MM.1S (cell line): Measurements from ENCODE around the gene AMER1.

Experiments
- DNase-seq: peaks from one replicate; pipeline ENCODE4 v3.0.0-alpha.2; 2015
- H2AFZ ChIP-seq: fragments of 300-600 bp; sonication (generic); 2 replicates; pipeline ENCODE4 v1.6.0; 2016; ENCODE audit warnings: antibody characterized with exemption, low read length
- H3F3A ChIP-seq: fragments of 300-600 bp; sonication (generic); 2 replicates; pipeline ENCODE4 v1.6.1; 2016; ENCODE audit warnings: mild to moderate bottlenecking, antibody characterized with exemption, low read length, moderate library complexity, mixed read lengths; ENCODE audit not compliant: insufficient read depth
- H3K27ac ChIP-seq: fragments of 300-600 bp; sonication (generic); 2 replicates; pipeline ENCODE4 v1.5.1; 2016; ENCODE audit warnings: mild to moderate bottlenecking, low read length
- H3K27me3 ChIP-seq: fragments of 300-600 bp; sonication (generic); replicated peaks from 2 replicates; pipeline ENCODE4 v1.6.0; 2016; ENCODE audit warnings: low read length; ENCODE audit not compliant: insufficient read depth
- H3K36me3 ChIP-seq: fragments of 300-600 bp; sonication (generic); replicated peaks from 2 replicates; pipeline ENCODE4 v1.6.1; 2016; ENCODE audit warnings: mild to moderate bottlenecking, low read length, mixed read lengths; ENCODE audit not compliant: insufficient read depth
- H3K4me1 ChIP-seq: fragments of 300-600 bp; sonication (generic); 2 replicates; pipeline ENCODE4 v1.6.1; 2016; ENCODE audit warnings: low read length, mixed read lengths
- H3K4me2 ChIP-seq: fragments of 300-600 bp; sonication (generic); 2 replicates; pipeline ENCODE4 v1.6.0; 2016; ENCODE audit warnings: low read depth, low read length
- H3K4me3 ChIP-seq: fragments of 300-600 bp; sonication (generic); 2 replicates; pipeline ENCODE4 v1.5.1; 2016; ENCODE audit warnings: low read length, mixed read lengths
- H3K79me2 ChIP-seq: fragments of 300-600 bp; sonication (generic); 2 replicates; pipeline ENCODE4 v1.6.1; 2016; ENCODE audit warnings: mixed run types, low read length, mixed read lengths
- H3K9ac ChIP-seq: fragments of 300-600 bp; sonication (generic); 2 replicates; pipeline ENCODE4 v1.6.1; 2016; ENCODE audit warnings: low read length, mixed read lengths
- H3K9me2 ChIP-seq: fragments of 300-600 bp; sonication (generic); replicated peaks from 2 replicates; pipeline ENCODE4 v1.6.1; 2016; ENCODE audit warnings: mild to moderate bottlenecking, low read length, mixed read lengths; ENCODE audit not compliant: insufficient read depth
- H3K9me3 ChIP-seq: fragments of 300-600 bp; sonication (generic); replicated peaks from 2 replicates; pipeline ENCODE4 v1.6.1; 2016; ENCODE audit warnings: mild to moderate bottlenecking, low read length, mixed read lengths; ENCODE audit not compliant: insufficient read depth
- H4K20me1 ChIP-seq: fragments of 300-600 bp; sonication (generic); 2 replicates; pipeline ENCODE4 v1.6.1; 2016; ENCODE audit warnings: mild to moderate bottlenecking, low read length, moderate library complexity, mixed read lengths; ENCODE audit not compliant: insufficient read depth
- EZH2 ChIP-seq: fragments of 300-600 bp; sonication (generic); optimal IDR thresholded peaks from 2 replicates; pipeline ENCODE3; 2017; ENCODE audit warnings: low read depth, mild to moderate bottlenecking, antibody characterized with exemption, low read length, mixed read lengths
- EZH2phosphoT487 ChIP-seq: fragments of 300-600 bp; sonication (generic); IDR thresholded peaks from 2 replicates; pipeline ENCODE4 v1.6.1; 2018; ENCODE audit warnings: antibody characterized with exemption, low read length
- TF ChIP-seq, protein P1 (sequence below): fragments of 300-600 bp; sonication (generic); IDR thresholded peaks from 2 replicates; pipeline ENCODE4 v1.5.1; 2016; ENCODE audit warnings: antibody characterized with exemption, low read length, mixed read lengths

The AMER1 gene

DNA sequence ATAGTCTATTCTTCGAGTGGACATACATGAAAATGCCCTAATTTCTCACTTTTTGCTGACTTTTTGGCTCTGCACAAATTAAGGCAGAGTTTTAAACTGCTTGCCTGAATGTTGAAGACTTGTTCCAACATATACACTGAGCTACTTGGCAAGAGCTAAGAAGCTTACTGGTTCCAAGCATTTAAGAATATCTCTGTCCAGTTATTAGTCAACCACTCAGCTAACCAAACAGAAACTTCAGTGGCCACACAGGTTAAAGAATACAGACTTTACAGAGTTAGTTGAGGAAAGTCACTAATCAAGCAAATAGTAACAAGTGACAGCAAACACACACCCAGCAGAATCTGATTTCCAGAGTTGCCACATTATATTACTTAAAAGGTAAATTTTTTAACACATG lies 35.5 kb downstream of the AMER1 start:
- Histone ChIP-seq H3K79me2 (no peaks in the 10 kb centered on the region), H3K4me1 (no peaks in the 10 kb centered on the region), H3K9ac (no peak overlapping the region), H2AFZ (no peak overlapping the region), H3K27ac (no peak overlapping the region), H3K4me2 (no peak overlapping the region), H3F3A (no peaks in the 10 kb centered on the region), H3K4me3 (no peak overlapping the region), H3K9me2 (no peaks in the 10 kb centered on the region), H4K20me1 (no peaks in the 10 kb centered on the region), H3K9me3 (no peaks in the 10 kb centered on the region; the same call in 1 of the 2 replicates), H3K36me3 (no peaks in the 10 kb centered on the region), H3K27me3 (no peaks in the 10 kb centered on the region; the same call in 1 of the 2 replicates)
- TF ChIP-seq EZH2 (no peak), EZH2phosphoT487 (no peak)
- TF ChIP-seq, protein P1, sequence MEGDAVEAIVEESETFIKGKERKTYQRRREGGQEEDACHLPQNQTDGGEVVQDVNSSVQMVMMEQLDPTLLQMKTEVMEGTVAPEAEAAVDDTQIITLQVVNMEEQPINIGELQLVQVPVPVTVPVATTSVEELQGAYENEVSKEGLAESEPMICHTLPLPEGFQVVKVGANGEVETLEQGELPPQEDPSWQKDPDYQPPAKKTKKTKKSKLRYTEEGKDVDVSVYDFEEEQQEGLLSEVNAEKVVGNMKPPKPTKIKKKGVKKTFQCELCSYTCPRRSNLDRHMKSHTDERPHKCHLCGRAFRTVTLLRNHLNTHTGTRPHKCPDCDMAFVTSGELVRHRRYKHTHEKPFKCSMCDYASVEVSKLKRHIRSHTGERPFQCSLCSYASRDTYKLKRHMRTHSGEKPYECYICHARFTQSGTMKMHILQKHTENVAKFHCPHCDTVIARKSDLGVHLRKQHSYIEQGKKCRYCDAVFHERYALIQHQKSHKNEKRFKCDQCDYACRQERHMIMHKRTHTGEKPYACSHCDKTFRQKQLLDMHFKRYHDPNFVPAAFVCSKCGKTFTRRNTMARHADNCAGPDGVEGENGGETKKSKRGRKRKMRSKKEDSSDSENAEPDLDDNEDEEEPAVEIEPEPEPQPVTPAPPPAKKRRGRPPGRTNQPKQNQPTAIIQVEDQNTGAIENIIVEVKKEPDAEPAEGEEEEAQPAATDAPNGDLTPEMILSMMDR: no peak
- no peak for DNase-seq

DNA sequence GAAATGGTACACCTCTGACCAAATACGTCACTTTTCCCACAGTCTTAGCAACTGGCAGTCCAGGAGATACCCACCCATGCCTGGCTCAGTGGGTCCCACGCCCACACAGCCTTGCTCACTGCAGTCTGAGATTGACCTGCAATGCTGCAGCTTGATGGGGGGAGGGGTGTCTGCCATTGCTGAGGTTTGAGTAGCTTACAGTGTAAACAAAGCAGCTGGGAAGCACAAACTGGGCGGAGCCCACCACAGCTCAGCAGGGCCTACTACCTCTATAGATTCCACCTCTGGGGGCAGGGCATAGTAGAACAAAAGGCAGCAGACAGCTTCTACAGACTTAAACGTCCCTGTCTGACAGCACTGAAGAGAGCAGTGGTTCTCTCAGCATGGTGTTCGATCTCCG lies 52.7 kb downstream of the AMER1 start:
- Histone ChIP-seq H3K9me3 (no peaks in the 10 kb centered on the region), H3K79me2 (no peaks in the 10 kb centered on the region)

DNA sequence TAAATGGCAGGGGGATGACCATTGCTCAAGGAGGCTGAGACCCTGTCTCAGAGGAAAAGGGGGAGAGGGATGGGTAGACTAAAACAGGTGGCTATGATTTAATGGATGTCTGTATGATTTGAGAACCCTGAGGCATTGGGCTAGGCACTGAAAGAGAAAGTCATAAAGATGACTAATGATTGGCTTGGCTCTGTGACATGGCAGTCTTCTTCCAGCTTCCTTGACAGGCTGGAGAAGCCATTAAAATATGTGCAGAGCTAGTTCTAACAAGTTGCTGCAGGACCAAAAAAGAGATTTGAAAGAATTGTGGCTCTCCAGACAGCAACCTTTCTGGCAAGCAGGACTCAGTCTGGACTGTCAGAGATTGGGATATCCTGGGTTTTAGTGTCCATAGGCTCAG lies 53.6 kb downstream of the AMER1 start:
- Histone ChIP-seq H3K4me2 (no peak overlapping the region), H3K9ac (no peak overlapping the region), H2AFZ (no peak overlapping the region), H4K20me1 (no peaks in the 10 kb centered on the region), H3K9me3 (no peaks in the 10 kb centered on the region), H3K79me2 (no peaks in the 10 kb centered on the region), H3K36me3 (no peaks in the 10 kb centered on the region), H3K27me3 (no peaks in the 10 kb centered on the region), H3K4me1 (no peaks in the 10 kb centered on the region), H3K27ac (no peak overlapping the region), H3K4me3 (no peak overlapping the region), H3F3A (no peaks in the 10 kb centered on the region), H3K9me2 (no peaks in the 10 kb centered on the region)
- DNase-seq: no peak
- no peak for TF ChIP-seq EZH2
- TF ChIP-seq, protein P1: no peak
- no peak for TF ChIP-seq EZH2phosphoT487

More for the DNA sequence above, 52.7 kb downstream of the AMER1 start:
- TF ChIP-seq, protein P1: no peak
- TF ChIP-seq EZH2phosphoT487 (no peak), EZH2 (no peak)
- no peaks in the 10 kb centered on the region for H3F3A ChIP-seq
- H3K4me1 ChIP-seq: no peaks in the 10 kb centered on the region
- H3K9me2 ChIP-seq: no peaks in the 10 kb centered on the region
- no peak overlapping the region for H3K4me2 ChIP-seq
- H2AFZ ChIP-seq: no peak overlapping the region
- no peaks in the 10 kb centered on the region for H3K36me3 ChIP-seq
- no peaks in the 10 kb centered on the region for H3K27me3 ChIP-seq
- no peak overlapping the region for H3K4me3 ChIP-seq
- no peak overlapping the region for H3K27ac ChIP-seq
- no peaks in the 10 kb centered on the region for H4K20me1 ChIP-seq
- DNase-seq: no peak
- no peak overlapping the region for H3K9ac ChIP-seq

DNA sequence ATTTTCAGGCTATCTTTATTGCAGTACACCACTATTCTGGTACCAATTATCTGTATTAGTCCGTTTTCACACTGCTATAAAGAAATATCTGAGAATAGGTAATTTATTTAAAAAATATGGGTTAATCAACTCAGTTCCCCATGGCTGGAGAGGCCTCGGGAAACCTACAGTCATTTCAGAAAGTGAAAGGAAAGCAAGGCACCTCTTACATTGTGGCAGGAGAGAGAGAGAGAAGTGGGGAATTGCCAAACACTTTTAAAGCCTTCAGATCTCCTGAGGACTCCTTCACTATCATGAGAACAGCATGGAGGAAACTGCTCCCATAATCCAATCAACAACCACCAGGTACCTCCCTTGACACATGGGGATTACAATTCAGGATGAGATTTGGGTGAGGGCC lies 54.7 kb downstream of the AMER1 start:
- Histone ChIP-seq H3K27me3 (no peaks in the 10 kb centered on the region), H3K79me2 (no peaks in the 10 kb centered on the region), H3K9me3 (no peaks in the 10 kb centered on the region), H3F3A (no peaks in the 10 kb centered on the region), H3K36me3 (no peaks in the 10 kb centered on the region), H2AFZ (no peak overlapping the region), H3K4me2 (no peak overlapping the region), H4K20me1 (no peaks in the 10 kb centered on the region), H3K9me2 (no peaks in the 10 kb centered on the region), H3K4me3 (no peak overlapping the region), H3K4me1 (no peaks in the 10 kb centered on the region), H3K9ac (no peak overlapping the region), H3K27ac (no peak overlapping the region)
- no peak for DNase-seq
- TF ChIP-seq, protein P1: no peak
- TF ChIP-seq EZH2 (no peak), EZH2phosphoT487 (no peak)
